GM21528 (cell line): ENCODE measurements around the gene CPT1A.
A peak's percentile ranks its signal among the peaks of the same experiment; 100 is the strongest.

Experiments
- ATAC-seq: cut with Tn5 transposase; IDR thresholded peaks from one replicate; pipeline ENCODE4 v1.9.1; 2021; ENCODE audit warnings: mild to moderate bottlenecking, moderate library complexity; ENCODE audit not compliant: unreplicated experiment, low FRiP score

The CPT1A gene

GRCh38 chr11:68854273-68854958 lies 12.7 kb upstream of the CPT1A start:
- ATAC-seq = no peak

DNA sequence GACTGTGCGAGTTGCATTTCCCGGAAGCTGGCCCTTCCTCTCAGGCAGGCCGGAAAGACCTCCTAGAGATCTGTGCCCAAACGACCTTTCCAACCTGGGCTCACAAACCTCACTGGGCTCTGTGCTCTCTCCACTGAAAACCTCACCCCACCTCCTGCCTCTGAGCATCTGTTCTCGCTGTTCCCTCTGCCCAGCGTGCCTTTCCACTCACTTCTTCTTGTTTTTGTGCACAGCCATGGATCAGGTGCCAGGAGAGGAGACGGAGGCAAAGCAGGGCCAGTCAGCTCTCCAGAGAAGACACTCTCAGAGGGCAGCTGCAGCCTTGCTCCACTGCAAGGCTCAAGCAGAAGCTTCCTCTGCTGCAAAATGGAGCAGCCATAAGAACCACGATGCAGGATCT lies 10.9 kb upstream of the CPT1A start:
- ATAC-seq = no peak

DNA sequence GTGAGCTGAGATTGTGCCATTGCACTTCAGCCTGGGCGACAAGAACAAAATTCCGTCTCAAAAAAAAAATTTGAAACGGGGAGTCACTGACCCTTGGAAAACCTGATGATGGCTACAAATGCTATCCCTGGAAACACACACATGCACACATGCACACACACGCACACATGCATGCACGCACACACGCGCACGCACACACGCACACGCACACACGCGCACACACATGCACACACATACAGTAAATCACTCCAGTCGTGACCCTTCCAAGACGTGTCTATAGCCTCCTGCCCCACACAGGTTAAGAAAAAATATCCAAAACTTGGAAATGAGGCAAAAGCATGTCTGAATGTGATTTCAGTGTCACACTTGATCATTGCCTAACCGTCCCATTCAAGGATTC lies 6.7 kb upstream of the CPT1A start:
- ATAC-seq = no peak

DNA sequence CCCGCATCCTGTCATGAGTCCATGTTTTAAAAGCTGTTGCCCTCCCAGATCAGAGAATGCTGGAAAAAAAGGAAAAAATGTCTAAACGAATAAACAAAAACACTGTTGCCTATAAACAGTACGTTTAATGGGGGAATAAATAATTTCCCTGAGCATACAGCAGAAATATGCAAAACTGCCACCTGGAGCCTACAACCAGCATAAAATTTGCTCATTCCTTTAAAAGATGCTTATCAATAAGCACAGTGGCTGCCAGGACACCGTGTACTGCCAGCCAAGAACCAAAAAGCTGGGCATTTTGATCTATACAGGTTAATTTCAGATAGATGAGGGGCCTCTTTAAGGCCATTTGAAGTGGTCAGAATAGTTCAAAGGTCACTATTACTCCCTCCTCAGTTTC lies 5.7 kb upstream of the CPT1A start:
- ATAC-seq = no peak

GRCh38 chr11:68845351-68846002 lies 3.8 kb upstream of the CPT1A start:
- no peak for ATAC-seq

DNA sequence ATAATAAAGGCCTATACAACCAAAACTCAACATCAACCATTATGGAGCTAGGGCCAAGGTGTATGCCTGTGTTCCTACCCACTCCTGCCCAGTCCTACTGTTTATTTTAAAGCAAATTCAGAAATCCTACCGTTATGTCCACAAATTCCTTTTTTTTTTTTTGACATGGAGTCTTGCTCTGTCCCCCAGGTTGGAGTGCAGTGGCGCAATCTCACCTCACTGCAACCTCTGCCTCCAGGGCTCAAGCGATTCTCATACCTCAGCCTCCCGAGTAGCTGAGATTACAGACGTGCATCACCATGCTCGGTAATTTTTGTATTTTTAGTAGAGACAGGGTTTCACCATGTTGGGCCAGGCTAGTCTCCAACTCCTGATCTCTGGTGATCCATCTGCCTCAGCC lies 3.1 kb upstream of the CPT1A start:
- no peak for ATAC-seq

GRCh38 chr11:68844376-68844775 lies 2.7 kb upstream of the CPT1A start:
- no peak for ATAC-seq

GRCh38 chr11:68843703-68844312 lies 2.1 kb upstream of the CPT1A start:
- peak; percentile 35 for ATAC-seq

- ATAC-seq = no peak
Observed at GRCh38 chr11:68843052-68843561, 1.4 kb upstream of the CPT1A start.

- no peak for ATAC-seq
Observed at GRCh38 chr11:68842427-68843051, 823 bp upstream of the CPT1A start.

- no peak for ATAC-seq
Observed at GRCh38 chr11:68840661-68841653, 759 bp downstream of the CPT1A start.

DNA sequence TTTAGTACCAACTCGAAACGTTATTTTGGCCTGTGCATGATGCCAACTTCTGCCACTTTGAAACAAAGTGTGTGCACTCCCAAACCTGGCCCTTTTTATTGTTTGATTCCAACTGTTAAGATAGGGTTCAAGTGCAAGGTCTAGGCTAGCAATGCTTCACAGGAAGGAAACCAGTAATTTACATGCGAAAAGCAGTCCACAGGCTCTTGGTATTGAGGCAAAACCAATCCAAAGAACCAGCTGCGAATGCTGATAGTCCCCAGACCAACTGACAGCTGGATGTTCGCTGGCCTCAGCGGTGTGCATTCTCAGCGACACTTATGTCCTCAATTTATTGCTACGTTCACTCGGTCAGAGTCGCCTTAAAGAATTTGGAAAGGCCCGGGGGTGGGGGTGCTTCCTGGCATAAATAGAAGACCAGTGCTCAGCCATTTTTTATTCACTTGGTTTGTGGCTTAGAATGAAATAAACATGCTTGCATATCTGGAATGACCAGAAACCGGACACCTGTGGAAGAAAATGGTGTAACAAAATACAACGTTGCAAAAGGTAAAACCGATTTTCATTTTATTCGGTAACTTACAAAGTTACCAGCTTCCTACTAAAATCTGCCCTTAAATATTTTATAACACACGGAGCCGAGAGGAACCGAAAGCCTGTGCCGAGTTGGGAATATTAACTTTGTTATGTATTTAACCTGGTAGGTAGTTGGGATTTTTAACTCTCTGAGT lies 1.6 kb downstream of the CPT1A start:
- ATAC-seq = peak; percentile 9

DNA sequence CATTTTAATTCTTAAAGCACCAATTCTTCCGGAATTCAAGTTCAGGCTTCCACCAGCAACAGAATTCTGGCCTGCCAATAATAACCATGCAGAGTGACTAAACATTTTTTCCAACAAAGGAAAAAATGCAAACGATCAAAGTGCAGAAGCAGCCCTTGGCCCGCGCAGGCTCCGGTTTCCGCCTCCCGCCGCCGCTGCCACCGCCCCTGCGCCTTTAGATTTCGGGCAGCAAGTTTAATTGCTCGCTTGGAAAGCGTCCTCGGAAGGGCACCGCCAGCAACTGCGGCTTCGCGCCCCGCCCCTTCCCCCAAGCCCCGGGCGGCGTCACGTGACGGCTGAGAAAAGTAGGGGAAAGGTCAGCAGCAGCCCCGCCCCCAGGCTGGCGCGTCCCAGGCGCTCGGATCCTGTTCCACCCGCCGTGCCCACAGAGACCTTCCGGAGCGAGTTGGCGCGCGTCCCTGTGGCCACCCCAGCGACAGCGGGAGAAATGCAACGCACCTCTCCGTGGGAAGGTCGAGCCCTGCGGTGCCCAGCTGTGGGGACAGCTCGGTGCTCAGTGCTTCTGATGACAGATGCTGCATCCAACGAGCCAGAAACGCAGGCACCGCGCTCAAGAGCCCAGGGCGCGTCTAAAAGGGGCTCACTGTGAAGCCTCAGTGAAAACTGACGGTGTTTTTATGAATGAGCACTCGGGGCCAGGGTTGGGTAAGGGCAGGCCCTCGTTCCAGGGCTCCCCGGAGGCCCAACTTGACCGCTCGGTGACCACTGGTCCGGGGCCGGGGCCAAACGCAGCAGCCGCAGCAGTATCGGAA lies 2.5 kb downstream of the CPT1A start:
- ATAC-seq = peak; percentile 40

GRCh38 chr11:68838572-68838964 lies 3.1 kb downstream of the CPT1A start:
- ATAC-seq = no peak

GRCh38 chr11:68837583-68838571 lies 3.8 kb downstream of the CPT1A start:
- ATAC-seq = no peak

DNA sequence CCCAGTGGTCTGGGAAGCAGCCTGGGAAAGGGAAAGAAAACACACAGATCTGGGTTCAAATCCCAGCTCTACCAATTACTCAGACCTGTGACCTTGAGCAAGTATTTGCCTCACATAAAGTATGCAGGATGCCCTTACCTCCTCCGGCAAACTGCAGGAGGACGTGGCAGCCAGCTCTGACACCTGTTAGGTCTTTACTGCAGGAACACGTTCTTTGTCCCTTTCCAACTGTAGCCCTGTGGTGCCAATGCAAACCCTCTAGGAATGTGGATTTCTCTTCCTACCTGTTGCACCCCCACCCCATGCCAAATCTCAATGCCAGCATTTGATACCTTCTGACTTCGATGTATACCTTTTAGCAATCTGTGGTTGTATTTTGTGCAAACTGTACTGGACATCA lies 6.0 kb downstream of the CPT1A start:
- no peak for ATAC-seq

DNA sequence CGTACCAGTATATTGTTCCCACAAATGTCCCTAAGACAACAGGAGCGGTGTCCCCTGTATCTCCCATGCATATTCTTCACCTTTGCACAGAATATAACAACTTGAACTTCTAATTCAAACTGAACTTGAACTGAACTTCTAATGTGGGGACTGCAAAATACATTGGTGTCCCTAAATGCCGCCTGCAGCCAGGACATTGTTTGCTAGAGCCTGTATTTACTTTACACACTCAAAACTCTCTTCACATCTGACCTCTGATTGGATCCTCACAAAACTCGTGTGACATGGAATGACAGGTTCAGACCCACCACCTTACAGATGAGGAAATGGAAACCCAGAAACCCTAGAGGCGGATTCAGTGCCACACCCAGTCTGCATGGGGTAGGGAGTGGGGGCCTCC lies 6.4 kb downstream of the CPT1A start:
- no peak for ATAC-seq
